HUES48 (cell line): ENCODE data around the gene OSBPL2.

Experiments used
- H3K27ac ChIP-seq: one replicate; pipeline ENCODE4 v1.7.0; 2013; ENCODE audit warnings: low read depth, low read length, inconsistent platforms
- H3K27me3 ChIP-seq: 2 replicates; pipeline ENCODE4 v1.6.1; 2013; ENCODE audit warnings: mild to moderate bottlenecking, low read length; ENCODE audit not compliant: control insufficient read depth, insufficient read depth
- H3K36me3 ChIP-seq: 2 replicates; pipeline ENCODE4 v1.6.1; 2013; ENCODE audit warnings: low read length; ENCODE audit not compliant: control insufficient read depth, insufficient read depth
- H3K4me1 ChIP-seq: 2 replicates; pipeline ENCODE4 v1.6.1; 2013; ENCODE audit warnings: mild to moderate bottlenecking, low read length; ENCODE audit not compliant: control insufficient read depth, insufficient read depth
- H3K4me3 ChIP-seq: 2 replicates; pipeline ENCODE4 v1.5.1; 2013; ENCODE audit warnings: mild to moderate bottlenecking, low read depth, low read length
- H3K9ac ChIP-seq: 2 replicates; pipeline ENCODE4 v1.6.1; 2013; ENCODE audit warnings: mild to moderate bottlenecking, low read depth, low read length, moderate library complexity
- H3K9me3 ChIP-seq: 2 replicates; pipeline ENCODE4 v1.6.1; 2013; ENCODE audit warnings: low read length; ENCODE audit not compliant: control insufficient read depth, insufficient read depth

OSBPL2 gene

DNA sequence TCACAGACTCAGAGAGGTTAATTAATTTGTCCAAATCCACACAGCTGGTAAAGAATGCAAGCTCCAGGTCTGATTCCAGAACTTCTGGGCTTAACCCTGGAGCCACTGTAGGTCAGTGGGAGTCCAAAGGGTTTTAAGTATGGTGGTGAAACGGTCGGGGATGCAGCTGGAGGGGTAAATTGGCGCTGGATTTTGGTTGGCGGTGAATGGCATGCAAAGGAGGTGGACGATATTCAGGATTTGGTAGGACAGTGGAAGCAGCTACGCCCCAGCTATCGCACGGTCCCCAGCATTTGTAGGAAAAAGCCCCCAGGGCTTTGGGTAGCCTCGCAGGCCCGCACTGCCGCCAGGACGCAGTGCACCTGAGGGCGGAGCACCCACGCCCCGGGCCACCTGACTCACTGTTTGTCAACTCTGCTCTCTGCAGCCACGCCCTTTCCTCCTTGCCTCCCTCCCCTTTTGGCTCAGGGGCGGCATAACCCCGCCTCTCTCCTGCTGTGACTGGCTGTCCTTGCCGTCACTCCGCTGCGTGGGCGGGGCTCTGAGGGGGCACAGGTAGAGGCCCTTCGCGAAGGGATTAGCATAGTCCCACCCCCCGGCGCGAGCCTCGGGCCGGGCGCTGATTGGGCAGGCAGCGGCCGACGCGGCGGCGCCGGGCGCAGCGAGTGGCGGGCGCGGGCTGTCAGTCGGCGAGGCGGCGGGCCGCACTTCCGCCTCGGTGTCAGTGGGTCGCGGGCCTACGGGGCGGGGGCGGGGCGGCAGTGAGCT is at the start of gene OSBPL2:
Gene OSBPL2, plus strand, starts transcription at position 721 of the 768 bp plus-strand sequence. CDS start 17,664 bp downstream, outside the sequence.
- H3K9me3 ChIP-seq: no peaks in the 10 kb centered on the region
- H3K4me3 ChIP-seq: peak within 1 kb of the TSS; percentile 83
- H3K36me3 ChIP-seq: peaks cover 4% of the 10 kb centered on the region; the same call in 1 of the 2 replicates
- H3K27ac ChIP-seq: peak within 1 kb of the TSS; percentile 63
- H3K9ac ChIP-seq: peak within 1 kb of the TSS; percentile 34; the same call in 1 of the 2 replicates
- no peaks in the 10 kb centered on the region for H3K4me1 ChIP-seq
- no peaks in the 10 kb centered on the region for H3K27me3 ChIP-seq

DNA sequence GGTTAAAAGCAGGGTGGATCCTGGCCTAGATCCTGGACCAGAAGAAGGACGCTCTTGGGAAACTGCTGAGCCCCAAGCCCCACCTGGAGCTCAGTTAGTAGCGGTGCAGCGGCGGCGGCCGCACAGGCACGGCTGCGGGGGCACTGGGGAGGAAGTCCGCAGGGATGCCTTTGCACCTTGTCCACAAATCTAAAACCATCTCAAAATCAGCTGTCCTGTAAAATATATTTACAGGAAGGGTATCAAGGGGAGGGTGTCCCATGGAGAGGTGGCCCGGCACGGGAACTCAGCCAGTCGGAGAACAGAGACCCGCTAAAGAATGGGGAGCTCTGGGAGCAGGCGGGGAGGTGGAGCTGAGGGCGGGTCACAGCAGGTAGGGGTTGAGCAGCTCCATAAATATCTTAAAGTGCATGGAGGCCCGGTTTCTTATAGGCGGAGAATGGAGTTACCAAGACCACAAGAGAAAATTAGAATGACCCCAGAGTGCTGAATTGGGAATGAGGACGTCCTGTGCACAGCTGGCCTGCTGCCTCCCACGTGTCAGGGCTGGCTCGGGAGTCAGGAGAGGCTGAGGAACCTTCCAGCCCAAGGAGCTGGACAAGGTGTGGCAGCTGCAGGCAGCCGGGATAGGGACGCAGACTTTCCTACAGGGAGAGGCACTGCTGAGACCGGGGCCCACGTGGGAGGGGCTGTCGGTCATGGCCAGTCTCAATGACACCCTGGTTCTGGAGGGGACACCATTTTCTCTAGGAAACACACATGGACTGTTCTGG is 47.5 kb upstream of the OSBPL2 start:
- H3K4me3 ChIP-seq: no peak overlapping the region
- no peak overlapping the region for H3K9ac ChIP-seq
- no peak overlapping the region for H3K27ac ChIP-seq
- no peaks in the 10 kb centered on the region for H3K9me3 ChIP-seq
- H3K27me3 ChIP-seq: no peaks in the 10 kb centered on the region
- H3K4me1 ChIP-seq: no peaks in the 10 kb centered on the region
- H3K36me3 ChIP-seq: peaks cover 19% of the 10 kb centered on the region

DNA sequence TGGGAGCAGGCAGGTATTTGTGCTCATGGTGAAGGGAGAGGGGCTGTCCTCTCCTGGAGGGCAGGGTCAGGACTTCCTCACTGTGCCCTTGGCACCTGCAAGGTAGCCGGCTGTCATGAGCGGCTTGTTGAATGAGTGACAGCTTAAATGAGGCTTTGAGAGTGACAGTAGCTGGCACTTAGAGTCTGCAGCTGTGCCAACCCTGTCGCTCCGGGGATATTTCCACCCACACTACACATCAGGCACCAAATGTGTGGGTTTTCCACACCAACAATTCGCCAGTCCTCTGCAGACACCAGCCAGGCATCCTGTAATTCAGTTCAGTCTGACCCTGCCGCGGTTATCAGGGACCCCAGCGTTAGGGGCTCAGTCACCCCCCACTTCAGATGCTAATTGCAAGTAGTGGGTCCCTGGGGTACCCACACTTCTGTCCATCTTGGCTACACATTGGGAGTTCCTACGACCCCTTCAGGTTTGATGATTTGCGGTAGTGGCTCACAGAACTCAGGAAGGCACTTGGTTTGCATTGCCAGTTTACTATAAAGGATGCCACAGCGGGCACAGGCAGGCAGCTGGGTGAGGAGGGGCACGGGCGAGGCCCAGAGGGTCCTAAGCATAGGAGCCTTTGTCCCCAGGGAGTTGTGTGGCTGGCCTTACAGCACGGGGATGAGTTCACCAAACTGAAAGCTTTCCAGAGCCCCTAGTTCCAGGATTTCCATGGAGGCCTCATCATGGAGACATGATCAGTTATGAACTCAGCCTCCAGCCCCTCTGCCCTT is 46.4 kb upstream of the OSBPL2 start:
- Histone ChIP-seq H3K27me3 (no peaks in the 10 kb centered on the region), H3K4me1 (no peaks in the 10 kb centered on the region), H3K9me3 (no peaks in the 10 kb centered on the region), H3K36me3 (peaks cover 21% of the 10 kb centered on the region), H3K27ac (no peak overlapping the region), H3K9ac (no peak overlapping the region), H3K4me3 (no peak overlapping the region)

DNA sequence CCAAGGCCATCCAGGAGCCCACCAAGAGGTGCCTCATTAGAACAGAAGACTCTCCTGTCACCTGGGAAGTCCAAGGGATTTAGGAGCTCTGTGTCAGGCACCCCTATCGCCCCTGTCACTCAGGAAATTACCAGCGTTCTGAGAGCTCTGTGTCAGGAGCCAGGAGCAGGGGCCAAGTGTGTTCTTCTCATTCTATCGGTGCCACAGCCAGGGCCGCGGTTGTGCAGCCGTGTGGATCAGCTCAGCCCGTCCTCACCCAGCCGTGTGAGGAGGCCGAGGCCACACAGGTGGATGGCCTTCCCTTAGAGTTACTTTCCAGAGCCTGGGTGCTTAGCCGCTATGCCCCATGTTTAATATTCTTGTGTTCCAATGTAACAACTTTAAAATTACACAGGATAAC is 45.7 kb upstream of the OSBPL2 start:
- H3K9me3 ChIP-seq: no peaks in the 10 kb centered on the region
- no peak overlapping the region for H3K4me3 ChIP-seq
- no peak overlapping the region for H3K9ac ChIP-seq
- no peaks in the 10 kb centered on the region for H3K27me3 ChIP-seq
- H3K36me3 ChIP-seq: peaks cover 21% of the 10 kb centered on the region
- H3K27ac ChIP-seq: no peak overlapping the region
- no peaks in the 10 kb centered on the region for H3K4me1 ChIP-seq

DNA sequence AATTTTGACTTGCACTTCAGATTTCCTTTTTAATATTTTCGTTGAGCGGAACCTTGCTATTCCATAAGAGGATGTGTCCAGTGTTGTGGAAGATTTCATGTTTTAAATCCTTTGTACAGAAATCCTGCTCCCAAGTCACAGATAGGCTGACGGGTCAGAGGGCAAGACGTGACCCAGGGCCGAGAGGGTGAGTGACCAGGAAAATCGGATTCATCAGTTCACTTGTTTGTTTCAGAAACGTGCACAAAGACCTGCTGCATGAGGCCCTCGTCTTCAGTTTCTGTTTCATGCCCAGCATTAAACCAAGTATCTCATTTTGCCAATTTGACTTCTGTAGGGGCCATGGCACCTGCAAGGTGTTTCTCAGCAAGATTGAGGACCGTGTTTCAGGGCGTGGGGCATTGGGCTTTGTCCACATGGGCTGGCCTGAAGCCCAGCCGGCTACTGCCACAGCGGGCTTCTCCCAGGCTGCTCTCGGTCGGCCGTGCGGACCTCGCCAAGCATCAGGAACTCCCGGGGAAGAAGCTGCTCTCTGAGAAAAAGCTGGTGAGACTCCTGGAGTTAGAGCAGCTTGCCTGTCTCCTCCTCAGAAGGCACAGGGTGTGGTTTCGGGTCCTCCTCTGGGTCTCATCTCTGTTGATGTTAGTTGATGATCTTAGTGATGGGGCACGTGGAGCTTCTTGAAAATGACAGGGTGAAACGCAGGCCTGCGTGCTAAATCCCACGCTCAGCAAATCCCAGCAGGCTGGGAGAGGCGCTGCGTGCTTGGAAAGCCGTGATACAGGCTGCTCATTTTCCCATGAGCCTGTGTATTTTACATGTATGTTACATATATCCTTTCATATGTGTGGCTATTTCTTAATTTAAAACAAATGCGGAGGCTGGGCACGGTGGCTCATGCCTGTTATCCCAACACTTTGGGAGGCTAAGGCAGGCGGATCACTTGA is 45.0 kb upstream of the OSBPL2 start:
- Histone ChIP-seq H3K4me1 (no peaks in the 10 kb centered on the region), H3K27me3 (no peaks in the 10 kb centered on the region), H3K27ac (no peak overlapping the region), H3K9me3 (no peaks in the 10 kb centered on the region), H3K36me3 (peaks cover 27% of the 10 kb centered on the region), H3K4me3 (no peak overlapping the region), H3K9ac (no peak overlapping the region)

DNA sequence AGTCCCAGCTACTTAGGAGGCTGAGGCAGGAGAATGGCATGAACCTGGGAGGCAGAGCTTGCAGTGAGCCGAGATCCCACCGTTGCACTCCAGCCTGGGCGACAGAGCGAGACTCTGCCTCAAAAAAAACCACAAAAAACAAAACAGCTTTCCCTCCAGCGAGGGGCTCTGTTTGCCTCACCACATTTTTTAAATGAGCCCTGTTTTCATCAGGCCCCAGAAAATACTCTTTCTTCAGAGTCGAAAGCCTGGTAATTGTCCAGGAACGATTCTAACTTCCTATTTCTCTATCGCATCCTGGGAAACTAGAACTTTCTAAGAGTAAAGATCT is 43.3 kb upstream of the OSBPL2 start:
- no peak overlapping the region for H3K27ac ChIP-seq
- H3K27me3 ChIP-seq: no peaks in the 10 kb centered on the region
- no peak overlapping the region for H3K4me3 ChIP-seq
- peaks cover 34% of the 10 kb centered on the region for H3K36me3 ChIP-seq
- no peaks in the 10 kb centered on the region for H3K9me3 ChIP-seq
- H3K9ac ChIP-seq: no peak overlapping the region
- H3K4me1 ChIP-seq: no peaks in the 10 kb centered on the region

DNA sequence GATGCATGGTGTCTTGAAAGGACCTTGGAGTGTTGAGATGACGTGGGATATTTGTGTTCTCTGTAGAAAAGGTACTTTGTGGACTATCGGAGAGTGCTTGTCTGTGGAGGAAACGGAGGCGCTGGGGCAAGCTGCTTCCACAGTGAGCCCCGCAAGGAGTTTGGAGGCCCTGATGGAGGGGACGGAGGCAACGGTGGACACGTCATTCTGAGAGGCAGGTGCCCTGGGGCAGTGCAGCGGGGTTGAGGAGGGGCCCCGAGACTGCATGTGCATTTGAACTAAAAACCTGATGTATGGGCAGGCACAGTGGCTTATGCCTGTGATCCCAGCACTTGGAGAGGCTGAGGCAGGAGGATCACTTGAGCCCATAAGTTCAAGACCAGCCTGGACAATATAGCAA is 42.6 kb upstream of the OSBPL2 start:
- H3K4me1 ChIP-seq: no peaks in the 10 kb centered on the region
- no peak overlapping the region for H3K9ac ChIP-seq
- peaks cover 41% of the 10 kb centered on the region for H3K36me3 ChIP-seq
- H3K27ac ChIP-seq: no peak overlapping the region
- no peak overlapping the region for H3K4me3 ChIP-seq
- no peaks in the 10 kb centered on the region for H3K27me3 ChIP-seq
- H3K9me3 ChIP-seq: no peaks in the 10 kb centered on the region

DNA sequence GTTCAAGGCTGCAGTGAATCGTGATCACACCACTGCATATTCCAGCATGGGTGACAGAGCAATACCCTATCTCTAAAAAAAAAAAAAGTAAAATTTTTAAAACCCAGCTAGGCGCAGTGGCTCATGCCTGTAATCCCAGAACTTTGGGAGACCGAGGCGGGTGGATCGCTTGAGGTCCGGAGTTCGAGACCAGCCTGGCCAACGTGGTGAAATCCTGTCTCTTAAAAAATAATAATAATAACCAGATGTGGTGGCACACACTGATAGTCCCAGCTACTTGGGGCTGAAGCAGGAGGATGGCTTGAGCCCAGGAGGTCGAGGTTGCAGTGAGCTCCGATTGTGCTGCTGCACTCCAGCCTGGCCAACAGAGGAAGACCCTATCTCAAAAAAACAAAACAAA is 42.0 kb upstream of the OSBPL2 start:
- H3K9ac ChIP-seq: no peak overlapping the region
- H3K27me3 ChIP-seq: no peaks in the 10 kb centered on the region
- H3K9me3 ChIP-seq: no peaks in the 10 kb centered on the region
- no peak overlapping the region for H3K27ac ChIP-seq
- H3K36me3 ChIP-seq: peaks cover 47% of the 10 kb centered on the region
- no peaks in the 10 kb centered on the region for H3K4me1 ChIP-seq
- no peak overlapping the region for H3K4me3 ChIP-seq

DNA sequence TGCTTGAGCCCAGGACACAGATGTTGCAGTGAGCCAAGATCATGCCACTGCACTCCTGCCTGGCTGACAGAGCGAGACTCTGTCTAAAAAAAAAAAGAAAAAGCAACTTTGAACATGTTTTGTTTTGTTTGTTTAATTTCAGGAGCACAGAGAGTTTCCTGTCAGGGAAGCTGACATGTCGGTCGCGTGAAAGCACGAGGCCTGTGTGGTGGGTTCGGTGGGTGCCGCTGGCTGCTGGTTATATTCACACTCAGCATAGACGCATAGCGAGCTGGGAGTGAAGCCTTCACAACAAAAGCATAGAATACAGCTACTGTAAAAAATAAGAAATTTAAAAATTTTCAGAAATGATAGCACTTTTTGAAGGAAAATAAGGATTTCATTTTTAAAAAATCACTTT is 41.0 kb upstream of the OSBPL2 start:
- Histone ChIP-seq H3K36me3 (peaks cover 55% of the 10 kb centered on the region), H3K4me3 (no peak overlapping the region), H3K4me1 (no peaks in the 10 kb centered on the region), H3K27me3 (no peaks in the 10 kb centered on the region), H3K9me3 (no peaks in the 10 kb centered on the region), H3K27ac (no peak overlapping the region), H3K9ac (no peak overlapping the region)

GRCh38 chr20:62197801-62198200 is 40.5 kb upstream of the OSBPL2 start:
- H3K4me3 ChIP-seq: no peak overlapping the region
- H3K36me3 ChIP-seq: peaks cover 55% of the 10 kb centered on the region
- no peaks in the 10 kb centered on the region for H3K4me1 ChIP-seq
- H3K27me3 ChIP-seq: no peaks in the 10 kb centered on the region
- no peaks in the 10 kb centered on the region for H3K9me3 ChIP-seq
- no peak overlapping the region for H3K9ac ChIP-seq
- no peak overlapping the region for H3K27ac ChIP-seq
